ENCODE measurements around the gene PYGO2.

The PYGO2 gene

DNA sequence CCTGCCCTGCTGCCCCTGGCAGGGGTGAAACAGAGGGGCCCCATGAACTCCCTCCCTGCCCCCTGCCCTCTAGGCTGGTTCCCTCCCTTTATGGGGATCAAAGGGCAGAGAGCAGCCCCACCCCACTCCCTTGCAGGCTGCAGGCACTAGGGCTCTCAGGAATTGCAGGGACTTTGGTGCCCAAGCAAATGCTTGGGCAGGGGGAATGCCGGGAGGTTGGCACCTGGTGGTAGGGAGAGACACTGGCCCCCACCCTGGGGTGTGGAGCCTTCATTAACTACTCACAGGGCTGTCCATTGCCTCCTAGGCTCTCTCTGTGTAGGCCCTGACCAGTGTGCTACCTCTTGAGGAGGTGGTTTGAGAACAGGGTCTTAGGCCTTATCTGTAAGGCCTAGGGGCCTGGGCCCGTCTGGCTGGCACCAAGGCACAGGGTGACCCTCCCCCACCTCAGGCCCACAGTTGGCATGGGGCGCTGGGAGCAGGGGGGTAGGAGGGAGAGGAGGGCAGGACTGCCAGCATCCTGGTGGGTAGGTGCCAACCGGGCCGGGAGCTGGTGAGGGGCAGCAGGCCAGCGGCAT is 45.8 kb upstream of the PYGO2 start:
- no peak for DNase-seq (ENCODE audit: extremely low read depth, low read depth)
- TF ChIP-seq, protein P1, sequence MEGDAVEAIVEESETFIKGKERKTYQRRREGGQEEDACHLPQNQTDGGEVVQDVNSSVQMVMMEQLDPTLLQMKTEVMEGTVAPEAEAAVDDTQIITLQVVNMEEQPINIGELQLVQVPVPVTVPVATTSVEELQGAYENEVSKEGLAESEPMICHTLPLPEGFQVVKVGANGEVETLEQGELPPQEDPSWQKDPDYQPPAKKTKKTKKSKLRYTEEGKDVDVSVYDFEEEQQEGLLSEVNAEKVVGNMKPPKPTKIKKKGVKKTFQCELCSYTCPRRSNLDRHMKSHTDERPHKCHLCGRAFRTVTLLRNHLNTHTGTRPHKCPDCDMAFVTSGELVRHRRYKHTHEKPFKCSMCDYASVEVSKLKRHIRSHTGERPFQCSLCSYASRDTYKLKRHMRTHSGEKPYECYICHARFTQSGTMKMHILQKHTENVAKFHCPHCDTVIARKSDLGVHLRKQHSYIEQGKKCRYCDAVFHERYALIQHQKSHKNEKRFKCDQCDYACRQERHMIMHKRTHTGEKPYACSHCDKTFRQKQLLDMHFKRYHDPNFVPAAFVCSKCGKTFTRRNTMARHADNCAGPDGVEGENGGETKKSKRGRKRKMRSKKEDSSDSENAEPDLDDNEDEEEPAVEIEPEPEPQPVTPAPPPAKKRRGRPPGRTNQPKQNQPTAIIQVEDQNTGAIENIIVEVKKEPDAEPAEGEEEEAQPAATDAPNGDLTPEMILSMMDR (IDR thresholded peaks at IDR 0.05; ENCODE audit: low read depth, low read length), result no peak

GRCh38 chr1:155006601-155007101 is 45.1 kb upstream of the PYGO2 start:
- DNase-seq (ENCODE audit: extremely low read depth, low read depth), result no peak
- TF ChIP-seq, protein P1 (IDR thresholded peaks at IDR 0.05; ENCODE audit: low read depth, low read length), result no peak

DNA sequence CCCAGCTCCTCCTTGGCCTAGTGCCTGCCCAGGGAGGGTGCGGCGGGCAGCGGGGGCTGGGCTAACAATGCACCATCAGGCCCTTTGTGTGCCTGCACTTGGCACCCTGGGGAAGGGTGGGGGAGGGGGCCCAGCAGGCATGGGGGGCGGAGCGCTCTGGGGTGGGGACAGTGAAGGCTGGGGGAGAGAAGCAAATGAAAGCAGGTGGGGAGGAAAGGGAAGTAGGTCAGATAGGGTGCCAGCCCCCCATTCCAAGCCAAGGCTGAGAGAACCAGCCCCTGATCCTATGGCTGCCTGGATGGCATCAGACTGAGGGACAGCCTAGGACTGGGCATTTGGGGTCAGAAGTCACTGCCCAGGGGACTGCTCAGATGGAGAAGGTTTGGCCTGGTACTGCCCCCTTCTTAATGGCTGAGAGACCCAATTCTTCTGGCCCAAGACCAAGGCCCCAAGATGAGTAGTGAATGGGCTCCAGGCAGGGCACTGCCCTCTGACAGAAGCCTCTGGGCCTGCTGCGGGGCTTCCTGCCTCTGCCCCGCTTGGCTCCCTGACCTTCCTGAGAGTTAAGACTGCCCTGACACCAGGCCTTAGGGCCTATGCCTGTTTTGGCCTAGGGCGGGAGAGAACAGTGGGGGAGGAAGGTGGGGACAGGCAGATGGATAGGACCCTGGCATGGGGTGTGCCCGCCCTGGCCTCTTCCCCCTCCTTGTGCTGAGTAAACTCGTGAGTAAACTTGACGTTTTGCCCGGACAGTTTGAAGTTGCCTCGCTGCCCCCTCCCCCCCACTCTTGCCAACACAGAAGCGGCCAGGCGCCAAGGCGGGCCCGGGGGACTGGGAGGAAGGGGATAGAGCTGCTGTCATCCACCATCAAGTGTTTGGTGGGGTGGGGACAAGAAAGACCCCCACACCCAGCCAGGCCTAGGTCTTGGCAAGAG is 43.8 kb upstream of the PYGO2 start:
- no peak for DNase-seq (ENCODE audit: extremely low read depth, low read depth)
- TF ChIP-seq, protein P1 (IDR thresholded peaks at IDR 0.05; ENCODE audit: low read depth, low read length), result no peak

- TF ChIP-seq, protein P1 (IDR thresholded peaks at IDR 0.05; ENCODE audit: low read depth, low read length), result no peak
- no peak for DNase-seq (ENCODE audit: extremely low read depth, low read depth)
Measured at GRCh38 chr1:155004352-155005075, 42.9 kb upstream of the PYGO2 start.

- TF ChIP-seq, protein P1 (IDR thresholded peaks at IDR 0.05; ENCODE audit: low read depth, low read length), result no peak
- DNase-seq (ENCODE audit: extremely low read depth, low read depth), result no peak
Measured at GRCh38 chr1:155003766-155004351, 42.3 kb upstream of the PYGO2 start.

- TF ChIP-seq, protein P1 (IDR thresholded peaks at IDR 0.05; ENCODE audit: low read depth, low read length), result no peak
- no peak for DNase-seq (ENCODE audit: extremely low read depth, low read depth)
Measured at GRCh38 chr1:155003227-155003765, 41.7 kb upstream of the PYGO2 start.
